K562 (cell line): ENCODE data around the gene DHX8. TPM values are rescaled to one million over a fixed set of nuclear protein-coding genes. Genes with fewer than 3 reads are reported as not detected.

Experiments used
- BCL6 ChIP-seq: fragments of 250-450 bp; sonication (Bioruptor Pico); IDR thresholded peaks from 2 replicates; pipeline ENCODE4 v1.4.0; 2020
- E2F8 ChIP-seq: fragments of 450-650 bp; IDR thresholded peaks from 2 replicates; pipeline ENCODE4 v1.7.1; 2018; ENCODE audit warnings: mild to moderate bottlenecking, low read depth; ENCODE audit not compliant: partially characterized antibody
- LEF1 ChIP-seq: fragments of 450-650 bp; IDR thresholded peaks from 2 replicates; pipeline ENCODE4 v1.6.1; 2016; ENCODE audit warnings: mild to moderate bottlenecking
- MBD1 ChIP-seq: fragments of 250-450 bp; sonication (Bioruptor Pico); IDR thresholded peaks from 2 replicates; pipeline ENCODE4 v1.8.0; 2022; ENCODE audit warnings: inconsistent platforms
- NCOR1 ChIP-seq: fragments of 450-650 bp; IDR thresholded peaks from 2 replicates; pipeline ENCODE4 v1.6.1; 2016; ENCODE audit warnings: mild to moderate bottlenecking, moderate library complexity
- PHB ChIP-seq: fragments of 250-450 bp; sonication (Bioruptor Pico); IDR thresholded peaks from 2 replicates; pipeline ENCODE4 v1.5.0; 2021
- TAF7 ChIP-seq: fragments of 450-650 bp; IDR thresholded peaks from 2 replicates; pipeline ENCODE4 v1.6.1; 2016; ENCODE audit warnings: missing genetic modification characterization, missing compliant biosample characterization
- ZNF282 ChIP-seq: sonication (generic); formaldehyde crosslinking; IDR thresholded peaks from 2 replicates; pipeline ENCODE4 v1.8.1; 2023; ENCODE audit warnings: missing genetic modification reagents
- polyA plus RNA-seq, 8 experiments: library from polyadenylated mRNA; depleted of rRNA in 4 of 8; stranded (reverse) in 5 of 8; unstranded in 3 of 8; fragments of >200 nt; fragmentation: Nextera tagmentation in 2 of 8; fragmentation: Illumina TruSeq in 1 of 8; extraction: Ambion mirVana in 2 of 8; extraction: Trizol in 1 of 8; gene quantifications; 2 replicates each; pipeline versions ENCODE4 v1.2.1 to v1.2.3, GENCODE V29; 2011 to 2014; ENCODE audit warnings: inconsistent platforms in 1 of 8, missing spikeins in 1 of 8
- total RNA-seq, 7 experiments: library from RNA; depleted of rRNA in 6 of 7; stranded (reverse); fragments of >200 nt in 6 of 7; fragmentation: Illumina TruSeq in 2 of 7; extraction: Trizol in 2 of 7; gene quantifications; 2 replicates each; pipeline versions ENCODE4 v1.2.1 to v1.2.3, GENCODE V29; 2011 to 2021; ENCODE audit warnings: low replicate concordance in 1 of 7
- TF ChIP-seq, protein P1 (sequence below): fragments of 150-350 bp; conservative IDR thresholded peaks from 2 replicates; pipeline ENCODE4 v1.6.1; 2014; ENCODE audit warnings: low read length

Gene DHX8
- total and polyA plus RNA-seq, 9 of the 15 experiments (the other 6 are each of a cell fraction or from before 2014, with no cell fraction given) = 16.7 to 42.5 (median 25.6) TPM

GRCh38 chr17:43483674-43484551 lies at the start of gene DHX8 (continued):
- TF ChIP-seq, protein P1, sequence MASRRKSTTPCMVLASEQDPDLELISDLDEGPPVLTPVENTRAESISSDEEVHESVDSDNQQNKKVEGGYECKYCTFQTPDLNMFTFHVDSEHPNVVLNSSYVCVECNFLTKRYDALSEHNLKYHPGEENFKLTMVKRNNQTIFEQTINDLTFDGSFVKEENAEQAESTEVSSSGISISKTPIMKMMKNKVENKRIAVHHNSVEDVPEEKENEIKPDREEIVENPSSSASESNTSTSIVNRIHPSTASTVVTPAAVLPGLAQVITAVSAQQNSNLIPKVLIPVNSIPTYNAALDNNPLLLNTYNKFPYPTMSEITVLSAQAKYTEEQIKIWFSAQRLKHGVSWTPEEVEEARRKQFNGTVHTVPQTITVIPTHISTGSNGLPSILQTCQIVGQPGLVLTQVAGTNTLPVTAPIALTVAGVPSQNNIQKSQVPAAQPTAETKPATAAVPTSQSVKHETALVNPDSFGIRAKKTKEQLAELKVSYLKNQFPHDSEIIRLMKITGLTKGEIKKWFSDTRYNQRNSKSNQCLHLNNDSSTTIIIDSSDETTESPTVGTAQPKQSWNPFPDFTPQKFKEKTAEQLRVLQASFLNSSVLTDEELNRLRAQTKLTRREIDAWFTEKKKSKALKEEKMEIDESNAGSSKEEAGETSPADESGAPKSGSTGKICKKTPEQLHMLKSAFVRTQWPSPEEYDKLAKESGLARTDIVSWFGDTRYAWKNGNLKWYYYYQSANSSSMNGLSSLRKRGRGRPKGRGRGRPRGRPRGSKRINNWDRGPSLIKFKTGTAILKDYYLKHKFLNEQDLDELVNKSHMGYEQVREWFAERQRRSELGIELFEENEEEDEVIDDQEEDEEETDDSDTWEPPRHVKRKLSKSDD = no peak; the same call in 1 of the 2 replicates
- TF ChIP-seq BCL6 (no peak), MBD1 (CRISPR knock-in tag) (no peak), E2F8 (peak; percentile 91), TAF7 (tag) (peak; percentile 77), PHB (CRISPR knock-in tag) (no peak), NCOR1 (peak; percentile 55), ZNF282 (CRISPR knock-in tag) (no peak), LEF1 (peak; percentile 40; the same call in 1 of the 2 replicates)
